HEK293 (cell line): Measurements from ENCODE around the gene PLAGL1.

Experiments
- CTCF ChIA-PET: fragments of 350-600 bp; formaldehyde crosslinking; extraction: SDS; loops from one replicate; lab custom pipeline; 2021; ENCODE audit warnings: antibody characterized with exemption; lab: Yijun Ruan, JAX
- POLR2A ChIA-PET: fragments of 300-600 bp; formaldehyde crosslinking; extraction: SDS; loops from one replicate; lab custom pipeline; 2020; ENCODE audit warnings: antibody characterized with exemption, inconsistent platforms; lab: Yijun Ruan, JAX
- H3K27ac ChIP-seq: fragments of 200-500 bp; sonication (Bioruptor generic); 2 replicates; pipeline ENCODE4 v1.5.1; 2014; ENCODE audit warnings: low read depth, low read length, control low read depth, inconsistent platforms; ENCODE audit errors: extremely low read depth
- H3K36me3 ChIP-seq, 2 experiments: fragments of 200-500 bp in 1 of 2; sonication (Bioruptor generic) in 1 of 2; 1 replicate in 1 of 2; 2 replicates in 1 of 2; pipeline ENCODE4 v1.5.1; 2014 to 2017; ENCODE audit warnings: inconsistent platforms in 2 of 2, low read length in 2 of 2; ENCODE audit not compliant: control insufficient read depth in 2 of 2, insufficient read depth in 1 of 2
- H3K4me1 ChIP-seq: fragments of 200-500 bp; sonication (Bioruptor generic); 2 replicates; pipeline ENCODE4 v1.5.1; 2014; ENCODE audit warnings: mild to moderate bottlenecking, low read length, inconsistent platforms; ENCODE audit not compliant: control insufficient read depth, insufficient read depth
- H3K4me3 ChIP-seq: 2 replicates; pipeline ENCODE4 v1.5.1; 2011; ENCODE audit warnings: low read depth, mild to moderate bottlenecking, control low read depth, low read length, moderate library complexity
- H3K9me3 ChIP-seq: fragments of 200-500 bp; sonication (Bioruptor generic); 2 replicates; pipeline ENCODE4 v1.5.1; 2014; ENCODE audit warnings: low read depth, low read length, inconsistent platforms; ENCODE audit not compliant: control insufficient read depth, insufficient read depth
- MEIS1 ChIP-seq: sonication (generic); formaldehyde crosslinking; IDR thresholded peaks from 2 replicates; pipeline ENCODE4 v1.8.1; 2022; ENCODE audit warnings: missing genetic modification reagents, mild to moderate bottlenecking, borderline replicate concordance
- PRDM10 ChIP-seq: fragments of 450-650 bp; formaldehyde crosslinking; IDR thresholded peaks from 2 replicates; pipeline ENCODE4 v1.5.1; 2016; ENCODE audit warnings: missing biosample characterization, missing genetic modification characterization
- TRIM28 ChIP-seq: IDR thresholded peaks from 2 replicates; pipeline ENCODE4 v1.6.1; 2011; ENCODE audit warnings: low read length, control low read depth, borderline replicate concordance
- ZNF274 ChIP-seq, 2 experiments: fragments of 200-500 bp in 1 of 2; fragments of 450-650 bp in 1 of 2; sonication (Bioruptor generic) in 1 of 2; formaldehyde crosslinking in 1 of 2; IDR thresholded peaks; 2 replicates each; pipeline versions ENCODE4 v1.5.1 to v1.6.1; 2014 to 2016; ENCODE audit warnings: borderline replicate concordance in 1 of 2, inconsistent platforms in 1 of 2, low read length in 1 of 2, missing biosample characterization in 1 of 2, missing genetic modification characterization in 1 of 2
- ZNF280D ChIP-seq: fragments of 450-650 bp; formaldehyde crosslinking; IDR thresholded peaks from 2 replicates; pipeline ENCODE4 v1.5.1; 2016; ENCODE audit warnings: missing biosample characterization, missing genetic modification characterization
- ZNF416 ChIP-seq: fragments of 450-650 bp; formaldehyde crosslinking; IDR thresholded peaks from 2 replicates; pipeline ENCODE4 v1.5.1; 2016; ENCODE audit warnings: missing biosample characterization, missing genetic modification characterization
- ZNF530 ChIP-seq: fragments of 450-650 bp; formaldehyde crosslinking; IDR thresholded peaks from 2 replicates; pipeline ENCODE4 v1.5.1; 2016; ENCODE audit warnings: low read depth, missing biosample characterization, missing genetic modification characterization
- ZNF707 ChIP-seq: fragments of 450-650 bp; formaldehyde crosslinking; IDR thresholded peaks from 2 replicates; pipeline ENCODE4 v1.5.1; 2016; ENCODE audit warnings: missing biosample characterization, missing genetic modification characterization

PLAGL1 gene

GRCh38 chr6:143966312-143966711, 41.7 kb downstream of the PLAGL1 start (continued):
- TF ChIP-seq ZNF280D (no peak), ZNF707 (tag by site-specific recombination) (no peak), ZNF274 (IDR thresholded peaks at IDR 0.05; ENCODE audit: low read length) (no peak), ZNF274 (tag by site-specific recombination; IDR thresholded peaks at IDR 0.05; ENCODE audit: borderline replicate concordance) (no peak), ZNF530 (tag by site-specific recombination) (no peak), MEIS1 (CRISPR knock-in tag) (no peak)
- TF ChIP-seq, all 188 proteins: peak for 0

GRCh38 chr6:143965503-143966171, 42.4 kb downstream of the PLAGL1 start:
- H3K9me3 ChIP-seq = no peaks in the 10 kb centered on the region
- POLR2A ChIA-PET = no interaction called here
- TF ChIP-seq TRIM28 (no peak), PRDM10 (tag by site-specific recombination) (0 out of 2 replicates have a peak, but pooled peaks have one; percentile 23)
- TF ChIP-seq, all 188 proteins: peak for 1
- CTCF ChIA-PET = interaction anchor here (0.7 to 1.2 kb wide), 2 partner anchors 10 to 26 kb away, joined by 3 read pairs; no protein-coding TSS in a partner anchor
- peaks cover 0 to 17% of the 10 kb centered on the region in 2 experiments; a peak in 1 of 3 replicates for H3K36me3 ChIP-seq
- no peak overlapping the region for H3K27ac ChIP-seq
- H3K4me3 ChIP-seq = no peak overlapping the region
- H3K4me1 ChIP-seq = 0 out of 2 replicates have a peak, but pooled peaks cover 2% of the 10 kb centered on the region

GRCh38 chr6:143964674-143965081, 43.4 kb downstream of the PLAGL1 start:
- no peak overlapping the region for H3K27ac ChIP-seq
- no peak overlapping the region for H3K4me3 ChIP-seq
- 0 out of 2 replicates have a peak, but pooled peaks have one; percentile 13 for TF ChIP-seq PRDM10 (tag by site-specific recombination)
- no peak for TF ChIP-seq ZNF416 (tag by site-specific recombination)
- CTCF ChIA-PET = interaction anchor here (1.2 to 1.3 kb wide), 2 partner anchors 9 to 23 kb away, joined by 3 to 8 read pairs; no protein-coding TSS in a partner anchor
- peaks cover 0 to 25% of the 10 kb centered on the region in 2 experiments; a peak in 1 of 3 replicates for H3K36me3 ChIP-seq
- 0 out of 2 replicates have a peak, but pooled peaks cover 2% of the 10 kb centered on the region for H3K4me1 ChIP-seq
- no peaks in the 10 kb centered on the region for H3K9me3 ChIP-seq
- POLR2A ChIA-PET = no interaction called here
